NCI-H2196 (cell line): ENCODE measurements around the gene PLEK2.
"Not testable (repeated sequence)": the region's sequence is repeated elsewhere in the genome, so short reads cannot be mapped to it uniquely, and the experiment has no call there.

ENCODE experiments used
- DNase-seq: peaks from one replicate; lab custom pipeline; 2025; ENCODE audit not compliant: unreplicated experiment; lab: John Stamatoyannopoulos, UW

Gene PLEK2

DNA sequence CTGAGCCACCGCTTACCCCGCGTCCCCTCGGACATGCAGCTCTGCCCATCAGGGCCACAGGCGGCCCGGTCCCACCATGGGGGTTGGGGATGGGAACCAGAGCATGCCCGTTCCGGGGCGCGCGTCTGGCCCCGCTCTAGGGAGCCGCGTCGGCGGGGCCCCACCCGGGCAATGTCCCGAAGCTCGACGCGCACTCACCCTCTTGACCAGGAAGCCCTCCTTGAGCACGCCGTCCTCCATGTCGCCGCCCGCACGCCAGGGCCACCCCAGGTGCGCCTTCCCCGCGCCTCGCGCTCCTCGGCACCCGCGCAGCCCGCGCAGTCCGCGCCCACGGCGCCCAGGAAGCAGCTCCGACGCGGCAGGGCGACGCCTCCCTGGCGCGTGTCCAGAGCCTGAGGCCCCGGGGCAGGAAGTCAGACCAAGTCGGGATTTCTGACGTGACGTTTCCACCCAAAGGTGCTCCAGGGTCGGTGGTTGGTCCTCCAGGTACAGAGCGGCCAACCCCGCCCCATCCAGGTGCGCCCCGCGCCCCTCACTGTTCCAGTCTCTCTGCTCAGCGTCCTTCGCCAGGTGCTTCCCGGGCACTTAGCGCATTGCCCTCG is at the start of gene PLEK2:
PLEK2 (minus strand) TSS at position 346 of the 602 bp plus-strand sequence; CDS start at position 240, 106 bp downstream.
- DNase-seq = peak; percentile 82

- DNase-seq = no peak
These were observed 49.5 kb upstream of the PLEK2 start for GRCh38 chr14:67461341-67461985.

- no peak for DNase-seq
These were observed 47.4 kb upstream of the PLEK2 start for GRCh38 chr14:67459336-67459735.

GRCh38 chr14:67457782-67458181 is 45.8 kb upstream of the PLEK2 start:
- DNase-seq = peak; percentile 61

- DNase-seq = no peak
These were observed 44.8 kb upstream of the PLEK2 start for GRCh38 chr14:67456732-67457131.

DNA sequence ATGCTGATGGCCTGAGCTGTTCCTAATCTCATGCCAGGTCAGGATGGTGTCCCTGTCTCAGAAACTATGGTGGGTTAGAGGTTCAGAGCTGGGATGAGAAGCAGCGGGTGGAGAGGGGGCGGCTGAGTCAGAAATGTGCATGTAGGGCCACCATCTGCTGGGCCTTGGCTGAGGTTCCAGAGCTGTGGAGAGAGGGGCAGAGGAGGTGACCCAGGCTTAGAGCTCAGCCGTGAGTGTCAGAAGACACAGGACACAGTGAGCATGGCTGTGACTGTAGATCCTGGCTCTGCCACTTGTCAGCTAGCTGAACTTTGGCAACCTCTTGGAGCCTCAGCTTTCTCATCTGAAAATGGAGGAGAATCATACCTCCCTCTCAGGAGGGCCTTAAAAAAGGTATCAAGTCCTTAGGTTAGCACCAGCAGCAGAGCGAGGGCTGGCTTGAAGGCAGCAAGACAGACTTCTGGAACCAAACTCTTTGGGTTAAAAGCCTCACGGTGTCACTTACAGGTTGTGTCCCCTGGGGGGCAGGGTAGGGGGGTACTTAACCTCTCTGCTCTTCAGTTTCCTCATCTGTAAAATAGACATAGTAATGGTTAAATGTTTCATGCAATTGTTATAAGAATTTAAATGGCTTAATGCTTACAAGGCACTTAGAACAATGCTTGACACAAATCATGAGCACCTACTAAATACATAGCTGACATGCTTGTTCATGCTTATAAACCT is 41.8 kb upstream of the PLEK2 start:
- DNase-seq = no peak

DNA sequence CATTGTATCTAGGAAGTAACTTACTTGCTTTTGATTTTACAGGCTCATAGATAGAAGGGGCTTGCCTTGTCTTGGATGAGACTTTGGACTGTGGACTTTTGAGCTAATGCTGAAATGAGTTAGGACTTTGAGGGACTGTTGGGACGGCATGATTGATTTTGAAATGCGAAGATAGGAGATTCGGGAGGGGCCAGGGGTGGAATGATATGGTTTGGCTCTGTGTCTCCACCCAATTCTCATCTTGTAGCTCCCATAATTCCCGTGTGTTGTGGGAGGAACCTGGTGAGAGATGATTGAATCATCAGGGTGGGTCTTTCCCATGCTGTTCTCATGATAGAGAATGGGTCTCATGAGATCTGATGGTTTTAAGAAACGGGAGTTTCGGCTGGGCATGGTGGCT is 39.7 kb upstream of the PLEK2 start:
- DNase-seq = not testable (repeated sequence)

DNA sequence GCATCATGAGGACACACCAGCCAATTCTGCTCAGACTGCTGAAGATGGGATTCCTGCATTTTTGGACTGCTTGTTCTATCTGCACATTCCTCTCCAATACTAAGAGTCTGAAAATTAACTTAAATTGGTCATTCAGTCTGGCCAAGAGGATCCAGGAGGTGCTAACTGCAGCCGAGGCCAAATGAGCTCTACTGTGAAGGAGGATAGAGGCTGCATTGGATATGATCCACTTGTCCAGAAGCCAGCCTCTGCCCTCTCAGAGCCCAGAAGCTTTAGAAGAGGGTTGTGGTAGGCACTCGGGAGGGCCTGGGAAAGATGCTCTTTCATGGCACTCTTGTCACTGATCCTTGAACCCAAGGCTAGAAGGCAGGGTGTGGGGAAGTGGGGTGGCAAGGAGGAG is 37.1 kb upstream of the PLEK2 start:
- DNase-seq = no peak

- DNase-seq = no peak
These were observed 35.0 kb upstream of the PLEK2 start for GRCh38 chr14:67447033-67447381.

DNA sequence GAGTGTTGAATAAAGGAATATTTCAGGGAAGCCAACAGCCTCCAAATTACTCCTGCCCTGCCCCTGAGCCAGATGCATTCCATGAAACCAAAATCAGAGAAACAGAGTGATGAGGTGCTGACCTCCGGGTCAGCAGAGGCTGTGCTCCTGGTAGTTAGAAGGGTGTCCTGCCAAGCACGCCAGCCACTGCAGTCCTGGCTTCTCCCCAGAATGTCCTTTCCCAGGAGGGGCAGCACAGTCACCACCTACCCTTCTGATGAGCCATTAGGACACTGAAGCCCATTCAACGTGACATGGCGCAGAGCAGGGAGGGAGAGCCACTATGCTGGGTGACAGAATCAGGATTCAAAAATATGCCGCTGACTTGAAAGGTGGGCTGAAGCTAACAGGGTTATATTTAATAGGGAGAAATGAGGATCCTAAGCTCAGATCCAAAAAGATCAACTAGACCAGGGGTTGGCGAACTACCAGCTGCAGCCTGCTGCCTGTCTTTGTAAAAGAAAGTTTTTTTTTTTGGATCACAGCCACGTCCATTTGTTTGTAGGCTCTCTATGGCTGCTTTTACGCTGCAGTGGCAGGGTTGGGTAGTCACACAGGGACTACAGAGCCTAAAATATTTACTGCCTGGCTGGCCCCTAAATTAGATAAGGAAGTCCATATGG is 34.5 kb upstream of the PLEK2 start:
- DNase-seq = peak; percentile 25

- DNase-seq = no peak
These were observed 32.4 kb upstream of the PLEK2 start for GRCh38 chr14:67444395-67444794.

- no peak for DNase-seq
These were observed 30.4 kb upstream of the PLEK2 start for GRCh38 chr14:67442139-67442906.

- DNase-seq = no peak
These were observed 29.7 kb upstream of the PLEK2 start for GRCh38 chr14:67441672-67442071.

GRCh38 chr14:67441256-67441655 is 29.3 kb upstream of the PLEK2 start:
- DNase-seq = no peak

DNA sequence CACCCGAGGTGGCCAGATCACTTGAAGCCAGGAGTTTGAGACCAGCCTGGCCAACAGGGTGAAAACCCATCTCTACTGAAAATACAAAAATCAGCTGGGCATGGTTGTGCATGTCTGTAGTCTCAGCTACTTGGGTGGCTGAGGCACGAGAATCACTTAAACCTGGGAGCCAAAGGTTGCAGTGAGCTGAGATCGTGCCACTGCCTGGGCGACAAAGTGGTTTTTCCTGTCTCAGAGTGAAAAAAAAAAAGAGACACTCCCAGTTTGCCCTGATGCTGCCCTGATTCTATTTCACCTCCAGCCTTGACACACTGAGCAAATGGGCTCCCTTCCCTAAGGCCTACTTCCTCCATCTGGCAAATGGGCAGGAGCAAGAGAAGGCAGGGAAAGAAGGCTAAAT is 28.5 kb upstream of the PLEK2 start:
- peak; percentile 15 for DNase-seq

DNA sequence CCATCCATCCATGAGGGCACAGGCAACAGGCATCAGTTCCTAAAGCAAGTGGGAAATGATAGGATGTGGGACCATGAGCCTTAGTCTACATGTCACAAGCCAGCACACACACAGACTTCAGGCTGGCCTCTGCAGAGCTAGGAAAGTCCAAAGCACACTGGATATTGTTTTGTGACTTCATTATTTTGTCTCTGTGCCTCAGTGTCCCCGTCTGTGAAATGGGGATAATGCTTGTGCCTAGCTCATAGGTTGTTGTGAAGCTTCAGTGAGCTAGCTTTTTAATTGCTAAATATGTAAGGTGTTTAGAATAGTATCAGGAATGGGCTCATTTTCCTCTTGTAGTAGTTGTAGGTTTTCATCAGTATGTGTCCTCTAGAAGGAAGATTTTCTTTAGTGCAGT is 27.0 kb upstream of the PLEK2 start:
- DNase-seq = no peak

DNA sequence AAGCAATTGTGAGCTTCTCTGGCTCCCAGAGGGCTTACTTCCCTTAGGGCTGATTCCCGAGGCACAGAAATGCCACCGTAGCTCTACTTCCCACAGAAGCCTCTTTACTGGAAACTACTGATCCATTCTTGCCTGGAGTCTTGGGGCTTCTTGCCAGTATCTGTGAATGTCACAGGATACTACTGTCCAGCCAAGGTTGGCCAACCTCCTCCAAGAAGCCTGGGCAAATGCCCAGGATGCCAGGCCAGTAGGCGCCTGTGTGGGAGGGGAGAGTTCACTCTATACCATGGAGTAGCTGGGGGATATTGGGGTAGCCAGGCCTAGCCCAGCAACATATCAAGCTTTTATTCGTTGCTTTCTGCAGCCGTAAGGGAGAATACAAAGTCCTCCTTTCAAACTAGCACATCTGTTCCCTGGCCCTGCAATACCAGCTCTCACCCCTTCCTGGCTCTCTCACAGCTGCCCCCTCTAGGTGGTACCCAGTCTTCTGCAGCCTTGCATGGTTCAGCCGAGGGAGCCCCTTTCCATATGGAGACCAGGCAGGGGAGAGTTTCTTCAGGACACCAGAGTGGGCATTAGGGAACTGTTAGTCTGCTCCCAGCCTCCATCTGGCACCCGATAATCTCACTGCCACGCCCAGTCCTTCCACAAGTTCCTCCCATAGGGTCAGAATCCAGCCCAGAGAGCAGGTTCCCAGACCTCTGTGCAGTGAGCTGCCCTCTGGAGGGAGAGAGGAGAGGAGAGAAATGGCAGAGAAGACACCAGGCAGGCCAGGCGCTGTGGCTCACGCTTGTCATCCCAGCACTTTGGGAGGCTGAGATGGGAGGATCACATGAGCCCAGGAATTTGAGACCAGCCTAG is 24.3 kb upstream of the PLEK2 start:
- no peak for DNase-seq

DNA sequence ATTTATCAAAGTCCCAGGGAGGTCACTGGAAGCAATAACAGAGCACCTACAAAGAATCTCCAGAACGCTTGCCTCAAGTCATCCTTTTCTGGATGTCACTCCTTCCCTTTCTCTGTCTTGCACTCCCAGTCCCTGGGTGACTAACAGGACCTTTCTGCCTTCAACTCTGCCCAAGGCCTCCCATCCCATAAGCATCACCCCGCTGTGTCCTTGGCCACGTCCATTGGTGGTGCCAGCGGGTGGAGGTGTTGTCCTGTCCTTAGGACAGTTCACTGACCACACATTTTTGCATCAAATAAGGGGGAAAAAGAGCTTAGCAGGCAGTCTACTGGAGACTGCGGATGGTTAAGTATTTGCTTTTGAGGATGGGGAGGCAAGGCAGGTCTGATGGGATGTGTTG is 23.6 kb upstream of the PLEK2 start:
- no peak for DNase-seq

DNA sequence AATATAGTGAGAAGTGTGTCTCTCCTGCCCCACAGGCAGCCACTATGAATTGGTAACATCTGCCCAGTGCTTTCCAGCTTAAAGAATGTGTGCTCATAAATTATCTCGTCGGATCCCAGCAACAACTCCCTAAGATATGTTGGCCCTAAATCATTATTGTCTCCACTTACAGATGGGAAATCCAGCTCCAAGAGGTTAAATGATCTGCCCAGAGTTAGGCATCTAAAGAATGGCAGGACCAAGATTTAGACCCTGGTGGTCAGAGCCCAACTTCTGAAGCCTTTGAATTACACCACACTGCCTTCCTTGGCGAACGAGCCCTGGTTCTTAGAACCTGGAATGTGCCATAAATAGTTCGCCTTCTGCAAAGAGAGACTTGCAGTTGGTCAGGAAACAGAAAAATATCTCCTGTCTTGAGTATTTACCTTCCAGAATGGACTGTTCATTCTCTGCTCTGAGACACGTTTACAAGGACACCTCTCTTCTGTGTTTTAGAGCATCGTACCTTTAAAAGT is 20.1 kb upstream of the PLEK2 start:
- DNase-seq = no peak
